Middle frontal gyrus (tissue), 1 donor: Measurements from ENCODE around the gene TRIM73.
"Not testable (repeated sequence)": the region's sequence is repeated elsewhere in the genome, so short reads cannot be mapped to it uniquely, and the experiment has no call there.

Experiments used
- DNase-seq: peaks from one replicate; pipeline ENCODE4 v3.0.0-alpha.2; 2015; ENCODE audit warnings: low spot score; ENCODE audit errors: extremely low spot score

The TRIM73 gene

GRCh38 chr7:75415428-75415817, 20.0 kb downstream of the TRIM73 start:
- DNase-seq, result not testable (repeated sequence)

GRCh38 chr7:75415829-75416373, 20.5 kb downstream of the TRIM73 start:
- not testable (repeated sequence) for DNase-seq

GRCh38 chr7:75416787-75417186, 21.4 kb downstream of the TRIM73 start:
- not testable (repeated sequence) for DNase-seq

- not testable (repeated sequence) for DNase-seq
Measured at GRCh38 chr7:75418292-75418858, 22.9 kb downstream of the TRIM73 start.

- not testable (repeated sequence) for DNase-seq
Measured at GRCh38 chr7:75419210-75419609, 23.8 kb downstream of the TRIM73 start.

GRCh38 chr7:75419693-75420092, 24.3 kb downstream of the TRIM73 start:
- not testable (repeated sequence) for DNase-seq

- DNase-seq, result not testable (repeated sequence)
Measured at GRCh38 chr7:75420152-75420551, 24.7 kb downstream of the TRIM73 start.

GRCh38 chr7:75421798-75422710, 26.6 kb downstream of the TRIM73 start:
- DNase-seq, result not testable (repeated sequence)

- not testable (repeated sequence) for DNase-seq
Measured at GRCh38 chr7:75423481-75423880, 28.1 kb downstream of the TRIM73 start.

GRCh38 chr7:75439000-75439399, 43.6 kb downstream of the TRIM73 start:
- not testable (repeated sequence) for DNase-seq

GRCh38 chr7:75442101-75442464, 46.7 kb downstream of the TRIM73 start:
- not testable (repeated sequence) for DNase-seq

- not testable (repeated sequence) for DNase-seq
Measured at GRCh38 chr7:75442465-75443111, 47.2 kb downstream of the TRIM73 start.

GRCh38 chr7:75449946-75450345, 54.5 kb downstream of the TRIM73 start:
- not testable (repeated sequence) for DNase-seq

- not testable (repeated sequence) for DNase-seq
Measured at GRCh38 chr7:75452494-75452955, 57.1 kb downstream of the TRIM73 start.
